HCT116 (cell line): ENCODE results near the gene ASB6.

ENCODE experiments used
- CEBPB ChIP-seq: IDR thresholded peaks from 2 replicates; pipeline ENCODE4 v1.6.1; 2012; ENCODE audit warnings: low read depth
- CTCF ChIP-seq, 3 experiments: fragments of 200-600 bp in 1 of 3; sonication (generic) in 1 of 3; IDR thresholded peaks in 2 of 3; conservative IDR thresholded peaks in 1 of 3; 2 replicates each; pipeline ENCODE4 v1.5.1; 2012 to 2017; ENCODE audit warnings: low read depth in 2 of 3, low read length in 2 of 3, antibody characterized with exemption in 1 of 3, borderline replicate concordance in 1 of 3, control low read depth in 1 of 3, mild to moderate bottlenecking in 1 of 3, mixed read lengths in 1 of 3, mixed run types in 1 of 3, moderate library complexity in 1 of 3; ENCODE audit not compliant: insufficient read depth in 1 of 3
- ELF1 ChIP-seq: IDR thresholded peaks from 2 replicates; pipeline ENCODE4 v1.6.1; 2012; ENCODE audit warnings: low read depth, borderline replicate concordance
- EZH2 ChIP-seq: fragments of 200-600 bp; sonication (generic); IDR thresholded peaks from 2 replicates; pipeline ENCODE4 v1.6.1; 2017; ENCODE audit warnings: antibody characterized with exemption, mixed run types
- EZH2phosphoT487 ChIP-seq: fragments of 200-600 bp; IDR thresholded peaks from 2 replicates; pipeline ENCODE4 v1.6.1; 2018; ENCODE audit warnings: antibody characterized with exemption, borderline replicate concordance
- FOSL1 ChIP-seq: IDR thresholded peaks from 2 replicates; pipeline ENCODE4 v1.6.1; 2012; ENCODE audit warnings: low read depth
- JUND ChIP-seq: IDR thresholded peaks from 2 replicates; pipeline ENCODE4 v1.6.1; 2012
- POLR2A ChIP-seq: IDR thresholded peaks from 2 replicates; pipeline ENCODE4 v1.7.0; 2011; ENCODE audit warnings: borderline replicate concordance; ENCODE audit not compliant: insufficient read depth, insufficient read length; ENCODE audit errors: extremely low read depth
- POLR2AphosphoS5 ChIP-seq: IDR thresholded peaks from 2 replicates; pipeline ENCODE4 v1.6.1; 2011; ENCODE audit warnings: mild to moderate bottlenecking, low read depth, low read length, moderate library complexity
- RAD21 ChIP-seq: IDR thresholded peaks from 2 replicates; pipeline ENCODE4 v1.6.1; 2012; ENCODE audit warnings: low read depth, mild to moderate bottlenecking
- SP1 ChIP-seq: IDR thresholded peaks from 2 replicates; pipeline ENCODE4 v1.6.1; 2012; ENCODE audit warnings: low read depth
- TF ChIP-seq, protein P1 (sequence below): IDR thresholded peaks from 2 replicates; pipeline ENCODE4 v1.6.1; 2012; ENCODE audit warnings: low read depth

DNA sequence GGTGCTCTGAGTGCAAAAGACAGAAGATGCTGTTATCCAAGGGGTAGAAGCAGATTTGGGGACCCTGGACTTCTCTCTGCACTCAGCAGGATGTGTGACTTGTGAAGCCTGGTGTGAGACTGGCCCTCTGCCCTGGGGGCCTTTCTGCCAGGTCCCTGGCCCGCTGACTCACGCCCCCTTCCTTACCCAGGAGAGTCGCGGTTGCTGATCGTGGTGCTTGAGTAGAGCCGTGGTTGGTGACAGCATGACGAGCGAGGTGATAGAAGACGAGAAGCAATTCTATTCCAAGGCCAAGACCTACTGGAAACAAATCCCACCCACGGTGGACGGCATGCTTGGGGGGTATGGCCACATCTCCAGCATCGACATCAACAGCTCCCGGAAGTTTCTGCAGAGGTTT is 9.5 kb downstream of the ASB6 start:
- TF ChIP-seq EZH2 (no peak), JUND (no peak), ELF1 (no peak), CTCF (IDR thresholded peaks at IDR 0.05 in 2 of 3, conservative IDR thresholded peaks at IDR 0.05 in 1 of 3; ENCODE audit: borderline replicate concordance in 1 of 3, insufficient read depth in 1 of 3, low read depth in 2 of 3, low read length in 2 of 3) (no peak), CEBPB (no peak), POLR2A (no peak), EZH2phosphoT487 (no peak), SP1 (no peak), FOSL1 (no peak), RAD21 (no peak), POLR2AphosphoS5 (no peak)
- TF ChIP-seq, protein P1, sequence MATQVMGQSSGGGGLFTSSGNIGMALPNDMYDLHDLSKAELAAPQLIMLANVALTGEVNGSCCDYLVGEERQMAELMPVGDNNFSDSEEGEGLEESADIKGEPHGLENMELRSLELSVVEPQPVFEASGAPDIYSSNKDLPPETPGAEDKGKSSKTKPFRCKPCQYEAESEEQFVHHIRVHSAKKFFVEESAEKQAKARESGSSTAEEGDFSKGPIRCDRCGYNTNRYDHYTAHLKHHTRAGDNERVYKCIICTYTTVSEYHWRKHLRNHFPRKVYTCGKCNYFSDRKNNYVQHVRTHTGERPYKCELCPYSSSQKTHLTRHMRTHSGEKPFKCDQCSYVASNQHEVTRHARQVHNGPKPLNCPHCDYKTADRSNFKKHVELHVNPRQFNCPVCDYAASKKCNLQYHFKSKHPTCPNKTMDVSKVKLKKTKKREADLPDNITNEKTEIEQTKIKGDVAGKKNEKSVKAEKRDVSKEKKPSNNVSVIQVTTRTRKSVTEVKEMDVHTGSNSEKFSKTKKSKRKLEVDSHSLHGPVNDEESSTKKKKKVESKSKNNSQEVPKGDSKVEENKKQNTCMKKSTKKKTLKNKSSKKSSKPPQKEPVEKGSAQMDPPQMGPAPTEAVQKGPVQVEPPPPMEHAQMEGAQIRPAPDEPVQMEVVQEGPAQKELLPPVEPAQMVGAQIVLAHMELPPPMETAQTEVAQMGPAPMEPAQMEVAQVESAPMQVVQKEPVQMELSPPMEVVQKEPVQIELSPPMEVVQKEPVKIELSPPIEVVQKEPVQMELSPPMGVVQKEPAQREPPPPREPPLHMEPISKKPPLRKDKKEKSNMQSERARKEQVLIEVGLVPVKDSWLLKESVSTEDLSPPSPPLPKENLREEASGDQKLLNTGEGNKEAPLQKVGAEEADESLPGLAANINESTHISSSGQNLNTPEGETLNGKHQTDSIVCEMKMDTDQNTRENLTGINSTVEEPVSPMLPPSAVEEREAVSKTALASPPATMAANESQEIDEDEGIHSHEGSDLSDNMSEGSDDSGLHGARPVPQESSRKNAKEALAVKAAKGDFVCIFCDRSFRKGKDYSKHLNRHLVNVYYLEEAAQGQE = no peak
